ENCODE data around the gene GGTA1. TPM values are rescaled to one million over a fixed set of nuclear protein-coding genes. Genes with fewer than 3 reads are reported as not detected.
A peak's percentile ranks its signal among the peaks of the same experiment; 100 is the strongest.

The GGTA1 gene
- total RNA-seq, 6 experiments from 2014 or later, result not detected

DNA sequence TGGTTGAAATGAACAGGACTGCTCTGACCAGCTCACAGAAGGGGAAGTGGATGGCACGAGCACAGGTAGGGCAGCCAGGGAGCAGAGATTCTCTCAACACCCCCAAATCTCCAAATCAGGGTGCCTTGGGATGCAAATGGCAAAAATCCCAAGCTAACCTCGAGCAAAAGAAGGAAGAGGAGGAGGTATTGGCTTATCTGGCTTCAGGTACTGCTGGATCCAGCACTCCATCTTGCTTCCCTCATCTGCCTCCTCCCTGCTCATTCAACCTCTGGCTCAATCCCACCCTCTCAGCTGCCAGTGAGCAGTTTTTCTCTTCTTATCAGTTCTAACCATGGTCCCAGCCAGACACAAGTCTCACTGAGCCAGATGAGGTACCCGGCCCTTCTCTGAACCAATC lies 41.6 kb upstream of the GGTA1 start:
- TF ChIP-seq, protein P1, sequence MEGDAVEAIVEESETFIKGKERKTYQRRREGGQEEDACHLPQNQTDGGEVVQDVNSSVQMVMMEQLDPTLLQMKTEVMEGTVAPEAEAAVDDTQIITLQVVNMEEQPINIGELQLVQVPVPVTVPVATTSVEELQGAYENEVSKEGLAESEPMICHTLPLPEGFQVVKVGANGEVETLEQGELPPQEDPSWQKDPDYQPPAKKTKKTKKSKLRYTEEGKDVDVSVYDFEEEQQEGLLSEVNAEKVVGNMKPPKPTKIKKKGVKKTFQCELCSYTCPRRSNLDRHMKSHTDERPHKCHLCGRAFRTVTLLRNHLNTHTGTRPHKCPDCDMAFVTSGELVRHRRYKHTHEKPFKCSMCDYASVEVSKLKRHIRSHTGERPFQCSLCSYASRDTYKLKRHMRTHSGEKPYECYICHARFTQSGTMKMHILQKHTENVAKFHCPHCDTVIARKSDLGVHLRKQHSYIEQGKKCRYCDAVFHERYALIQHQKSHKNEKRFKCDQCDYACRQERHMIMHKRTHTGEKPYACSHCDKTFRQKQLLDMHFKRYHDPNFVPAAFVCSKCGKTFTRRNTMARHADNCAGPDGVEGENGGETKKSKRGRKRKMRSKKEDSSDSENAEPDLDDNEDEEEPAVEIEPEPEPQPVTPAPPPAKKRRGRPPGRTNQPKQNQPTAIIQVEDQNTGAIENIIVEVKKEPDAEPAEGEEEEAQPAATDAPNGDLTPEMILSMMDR (IDR thresholded peaks at IDR 0.05), result no peak
- Mint-ChIP-seq H3K4me3 (no peak overlapping the region), H3K36me3 (ENCODE audit: low read depth) (no peaks in the 10 kb centered on the region), H3K4me1 (ENCODE audit: low read depth) (no peaks in the 10 kb centered on the region), H3K27ac (no peak overlapping the region), H3K9me3 (no peaks in the 10 kb centered on the region), H3K27me3 (ENCODE audit: insufficient read depth) (peaks cover 32% of the 10 kb centered on the region)
- no peak for DNase-seq

DNA sequence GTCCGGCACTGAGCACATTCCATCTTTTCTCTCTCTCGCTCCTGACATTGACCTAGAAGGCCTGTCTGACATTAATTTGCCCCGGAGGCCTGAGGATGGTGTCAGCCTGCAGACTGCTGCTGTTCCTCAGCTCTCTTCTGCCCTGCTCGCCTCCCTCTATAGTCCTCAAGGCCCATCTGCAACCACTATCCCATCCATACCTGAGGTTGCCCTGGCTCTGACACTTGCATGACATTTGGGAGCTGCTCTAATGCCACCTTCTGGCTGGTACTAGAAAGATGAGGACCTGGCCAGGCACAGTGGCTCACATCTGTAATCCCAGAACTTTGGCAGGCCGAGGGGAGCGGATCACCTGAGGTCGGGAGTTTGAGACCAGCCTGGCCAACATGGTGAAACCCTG lies 38.6 kb upstream of the GGTA1 start:
- TF ChIP-seq, protein P1 (IDR thresholded peaks at IDR 0.05), result no peak; the same call in 1 of the 2 replicates
- Mint-ChIP-seq H3K27me3 (ENCODE audit: insufficient read depth) (peaks cover 29% of the 10 kb centered on the region), H3K9me3 (no peaks in the 10 kb centered on the region), H3K4me1 (ENCODE audit: low read depth) (no peaks in the 10 kb centered on the region), H3K27ac (no peak overlapping the region), H3K4me3 (no peak overlapping the region), H3K36me3 (ENCODE audit: low read depth) (no peaks in the 10 kb centered on the region)
- DNase-seq, result no peak

DNA sequence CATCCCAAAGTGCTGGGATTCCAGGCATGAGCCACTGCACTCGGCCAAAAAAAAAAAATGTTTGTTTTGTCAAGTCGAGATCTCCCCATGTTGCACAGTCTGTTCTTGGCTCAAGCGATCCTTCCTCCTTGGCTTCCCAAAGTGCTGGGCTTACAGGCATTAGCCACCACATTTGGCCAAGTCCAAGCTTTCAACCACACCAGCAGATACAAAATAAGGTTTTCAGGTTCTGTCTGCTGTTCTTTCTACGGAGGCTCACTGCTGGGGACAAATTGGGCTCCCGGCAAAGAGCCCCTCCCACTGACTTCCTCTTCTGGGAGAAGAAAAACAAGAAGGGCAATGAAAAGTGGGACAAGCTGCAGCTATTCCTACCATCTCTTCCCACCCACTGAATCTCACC lies 37.6 kb upstream of the GGTA1 start:
- no peak for DNase-seq
- Mint-ChIP-seq H3K4me1 (ENCODE audit: low read depth) (no peaks in the 10 kb centered on the region), H3K27ac (no peak overlapping the region), H3K4me3 (no peak overlapping the region), H3K36me3 (ENCODE audit: low read depth) (no peaks in the 10 kb centered on the region), H3K27me3 (ENCODE audit: insufficient read depth) (peaks cover 32% of the 10 kb centered on the region), H3K9me3 (no peaks in the 10 kb centered on the region)
- TF ChIP-seq, protein P1 (IDR thresholded peaks at IDR 0.05), result no peak

DNA sequence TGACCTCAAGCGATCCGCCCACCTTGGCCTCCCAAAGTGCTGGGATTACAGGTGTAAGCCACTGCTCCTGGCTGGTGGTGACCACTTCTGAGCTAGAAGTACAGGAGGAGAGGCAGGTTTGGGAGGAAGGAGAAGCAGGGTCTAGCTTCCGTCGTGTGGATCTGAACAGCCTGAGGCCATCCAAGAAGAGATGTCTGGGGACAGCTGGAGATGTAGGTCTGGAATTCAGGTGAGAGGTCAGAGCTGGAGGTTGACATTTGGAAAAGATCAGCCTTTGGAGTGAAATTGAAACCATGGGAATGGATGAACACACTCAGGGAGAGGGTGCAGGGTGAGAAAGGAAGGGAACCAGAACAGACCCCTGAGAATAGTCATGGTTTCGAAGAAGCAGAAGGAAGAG lies 33.2 kb upstream of the GGTA1 start:
- TF ChIP-seq, protein P1 (IDR thresholded peaks at IDR 0.05), result no peak

DNA sequence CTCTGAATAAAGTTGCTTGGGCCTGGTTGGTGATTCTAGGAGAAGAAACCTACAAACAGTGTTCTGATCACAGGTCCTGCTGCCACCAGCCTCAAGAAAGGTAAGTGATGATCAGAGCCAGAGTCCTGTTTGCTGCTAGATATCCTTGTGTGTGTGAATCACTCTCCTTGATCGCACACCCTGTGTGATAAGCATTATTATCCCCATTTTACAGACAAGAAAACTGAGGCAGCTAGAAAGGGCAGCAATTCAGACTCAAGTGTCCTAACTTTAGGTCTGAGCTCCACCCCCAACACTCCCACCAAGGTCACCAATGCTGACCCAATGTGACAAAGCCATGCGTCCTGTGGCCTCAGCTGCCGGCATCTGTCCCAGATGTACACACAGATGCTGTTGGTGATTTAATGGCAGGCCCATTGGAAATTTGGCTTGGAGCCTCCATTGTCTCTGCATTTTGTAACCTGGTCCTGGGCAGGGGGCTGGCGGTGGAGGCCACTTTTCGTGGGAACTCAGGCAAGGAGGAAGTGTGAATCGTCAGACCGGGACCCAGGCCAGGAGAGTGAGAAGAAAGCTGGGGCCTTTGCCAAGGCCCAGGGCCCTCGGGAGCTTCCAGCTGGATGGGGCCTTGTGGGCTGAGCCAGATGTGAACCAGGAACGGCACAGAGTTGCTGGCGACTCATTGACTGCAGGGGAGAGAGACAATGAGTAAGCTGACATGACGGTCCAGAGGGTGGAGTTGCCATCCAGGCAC lies 29.8 kb upstream of the GGTA1 start:
- peaks cover 12% of the 10 kb centered on the region for H3K27me3 Mint-ChIP-seq (ENCODE audit: insufficient read depth)
- peak; percentile 93 for DNase-seq
- TF ChIP-seq, protein P1 (IDR thresholded peaks at IDR 0.05), result no peak
- peaks cover 17% of the 10 kb centered on the region for H3K4me1 Mint-ChIP-seq (ENCODE audit: low read depth)
- H3K36me3 Mint-ChIP-seq (ENCODE audit: low read depth), result no peaks in the 10 kb centered on the region
- H3K9me3 Mint-ChIP-seq, result no peaks in the 10 kb centered on the region
- H3K27ac Mint-ChIP-seq, result peak overlapping the region; percentile 79
- H3K4me3 Mint-ChIP-seq, result peak overlapping the region; percentile 6; the same call in 1 of the 2 replicates

More for the DNA sequence above, 33.2 kb upstream of the GGTA1 start:
- no peaks in the 10 kb centered on the region for H3K36me3 Mint-ChIP-seq (ENCODE audit: low read depth)
- H3K27me3 Mint-ChIP-seq (ENCODE audit: insufficient read depth), result peaks cover 9% of the 10 kb centered on the region
- H3K27ac Mint-ChIP-seq, result no peak overlapping the region
- no peak for DNase-seq
- no peak overlapping the region for H3K4me3 Mint-ChIP-seq
- peaks cover 17% of the 10 kb centered on the region for H3K4me1 Mint-ChIP-seq (ENCODE audit: low read depth)
- H3K9me3 Mint-ChIP-seq, result no peaks in the 10 kb centered on the region

All from HFFc6 (cell line).